Gastrocnemius medialis (tissue), 4 donors: ENCODE results near the gene TF. TPM values are rescaled to one million over a fixed set of nuclear protein-coding genes. Genes with fewer than 3 reads are reported as not detected.

Experiments
- ATAC-seq, 2 donors: fragments of 150-250 bp; one replicate each; pipeline ENCODE4 v1.9.1; 2016
- DNase-seq, 2 donors: peaks; one replicate each; pipeline ENCODE4 v3.0.0-alpha.2; 2019
- H3K27ac ChIP-seq, 4 donors: fragments of 200-600 bp; sonication (generic); 1 replicate in 1 of 4; 2 replicates in 3 of 4; pipeline ENCODE4 v1.5.1; 2016 to 2018; ENCODE audit warnings: mild to moderate bottlenecking in 2 of 4, moderate library complexity in 1 of 4
- H3K27me3 ChIP-seq, 3 donors: fragments of 200-600 bp; sonication (generic) in 2 of 3; 1 replicate in 1 of 3; 2 replicates in 2 of 3; pipeline versions ENCODE4 v1.5.1 to v1.6.0; 2016 to 2019; ENCODE audit warnings: mild to moderate bottlenecking in 1 of 3, moderate library complexity in 1 of 3
- H3K36me3 ChIP-seq, 2 donors: fragments of 200-600 bp; sonication (generic) in 1 of 2; one replicate each; pipeline ENCODE4 v1.5.1; 2017 to 2018
- H3K4me1 ChIP-seq, 2 donors: fragments of 200-600 bp; sonication (generic) in 1 of 2; one replicate each; pipeline ENCODE4 v1.5.1; 2016 to 2017; ENCODE audit warnings: mild to moderate bottlenecking in 2 of 2
- H3K4me3 ChIP-seq, 4 donors: fragments of 200-600 bp; sonication (generic) in 3 of 4; 1 replicate in 1 of 4; 2 replicates in 3 of 4; pipeline ENCODE4 v1.5.1; 2016 to 2019; ENCODE audit warnings: mild to moderate bottlenecking in 2 of 4
- H3K9me3 ChIP-seq, 3 donors: fragments of 200-600 bp; sonication (generic) in 2 of 3; 1 replicate in 1 of 3; 2 replicates in 2 of 3; pipeline ENCODE4 v1.5.1; 2016 to 2019
- POLR2A ChIP-seq, 2 donors: fragments of 450-650 bp; IDR thresholded peaks; one replicate each; pipeline ENCODE4 v1.6.1; 2017; ENCODE audit warnings: antibody characterized with exemption in 2 of 2, mild to moderate bottlenecking in 2 of 2, moderate library complexity in 2 of 2
- in situ Hi-C, 4 donors: fragments of 200-750 bp; cut with MboI; loops; one replicate each; pipeline versions ENCODE4 v1.15.0 to v1.8.0; 2017; ENCODE audit warnings: low sequenced_read_pairs in 4 of 4
- intact Hi-C: fragments of 100-400 bp; cut with DNase I; formaldehyde crosslinking; loops from one replicate; pipeline ENCODE4 v1.15.1; 2023; ENCODE audit warnings: low total_unique reads
- total RNA-seq, 4 donors: library from RNA; depleted of rRNA; stranded (reverse); fragments of >200 nt; gene quantifications; one replicate each; pipeline versions ENCODE4 v1.1.0 to v1.2.3, GENCODE V29; 2016
- TF ChIP-seq, protein P1 (sequence below), 5 experiments: fragments of 450-650 bp in 3 of 5; fragments of 200-600 bp in 2 of 5; sonication (generic) in 2 of 5; IDR thresholded peaks in 4 of 5; conservative IDR thresholded peaks in 1 of 5; 1 replicate in 4 of 5; 2 replicates in 1 of 5; pipeline ENCODE4 v1.5.1; 2016 to 2019; ENCODE audit warnings: antibody characterized with exemption in 5 of 5, mild to moderate bottlenecking in 3 of 5, moderate library complexity in 3 of 5

The TF gene
- total RNA-seq, 4 donors from 2014 or later: 2.8 to 11.5 (median 4.3) TPM; not detected in 1

DNA sequence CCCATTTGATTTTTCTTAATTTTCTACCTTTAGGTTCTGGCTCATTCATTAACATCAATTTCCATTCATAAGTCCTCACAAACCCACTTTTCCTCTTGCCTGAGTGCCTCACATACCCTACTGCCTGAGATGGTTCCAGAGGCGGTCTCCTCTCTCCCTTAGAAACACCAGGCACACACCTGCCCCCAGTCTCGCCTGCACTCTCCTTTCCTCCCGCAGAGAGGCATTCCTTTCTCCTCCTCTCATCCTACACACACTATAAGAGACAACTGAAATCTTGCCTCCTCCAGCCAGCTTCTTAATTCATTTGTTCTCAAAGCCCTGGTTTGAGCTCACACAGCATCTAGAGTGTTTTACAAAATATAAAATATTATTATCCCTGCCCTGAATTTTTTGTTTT lies 27.5 kb downstream of the TF start:
- in situ Hi-C loops (no loop called here), intact Hi-C loops (no loop called here)
- no peak for ATAC-seq
- no peaks in the 10 kb centered on the region for H3K4me1 ChIP-seq
- no peak for DNase-seq
- no peaks in the 10 kb centered on the region for H3K36me3 ChIP-seq
- no peaks in the 10 kb centered on the region for H3K27me3 ChIP-seq
- TF ChIP-seq POLR2A (IDR thresholded peaks at IDR 0.05): no peak
- TF ChIP-seq, protein P1, sequence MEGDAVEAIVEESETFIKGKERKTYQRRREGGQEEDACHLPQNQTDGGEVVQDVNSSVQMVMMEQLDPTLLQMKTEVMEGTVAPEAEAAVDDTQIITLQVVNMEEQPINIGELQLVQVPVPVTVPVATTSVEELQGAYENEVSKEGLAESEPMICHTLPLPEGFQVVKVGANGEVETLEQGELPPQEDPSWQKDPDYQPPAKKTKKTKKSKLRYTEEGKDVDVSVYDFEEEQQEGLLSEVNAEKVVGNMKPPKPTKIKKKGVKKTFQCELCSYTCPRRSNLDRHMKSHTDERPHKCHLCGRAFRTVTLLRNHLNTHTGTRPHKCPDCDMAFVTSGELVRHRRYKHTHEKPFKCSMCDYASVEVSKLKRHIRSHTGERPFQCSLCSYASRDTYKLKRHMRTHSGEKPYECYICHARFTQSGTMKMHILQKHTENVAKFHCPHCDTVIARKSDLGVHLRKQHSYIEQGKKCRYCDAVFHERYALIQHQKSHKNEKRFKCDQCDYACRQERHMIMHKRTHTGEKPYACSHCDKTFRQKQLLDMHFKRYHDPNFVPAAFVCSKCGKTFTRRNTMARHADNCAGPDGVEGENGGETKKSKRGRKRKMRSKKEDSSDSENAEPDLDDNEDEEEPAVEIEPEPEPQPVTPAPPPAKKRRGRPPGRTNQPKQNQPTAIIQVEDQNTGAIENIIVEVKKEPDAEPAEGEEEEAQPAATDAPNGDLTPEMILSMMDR (IDR thresholded peaks at IDR 0.05 in 4 of 5, conservative IDR thresholded peaks at IDR 0.05 in 1 of 5): no peak
- H3K9me3 ChIP-seq: no peaks in the 10 kb centered on the region
- no peak overlapping the region for H3K27ac ChIP-seq
- no peak overlapping the region for H3K4me3 ChIP-seq

DNA sequence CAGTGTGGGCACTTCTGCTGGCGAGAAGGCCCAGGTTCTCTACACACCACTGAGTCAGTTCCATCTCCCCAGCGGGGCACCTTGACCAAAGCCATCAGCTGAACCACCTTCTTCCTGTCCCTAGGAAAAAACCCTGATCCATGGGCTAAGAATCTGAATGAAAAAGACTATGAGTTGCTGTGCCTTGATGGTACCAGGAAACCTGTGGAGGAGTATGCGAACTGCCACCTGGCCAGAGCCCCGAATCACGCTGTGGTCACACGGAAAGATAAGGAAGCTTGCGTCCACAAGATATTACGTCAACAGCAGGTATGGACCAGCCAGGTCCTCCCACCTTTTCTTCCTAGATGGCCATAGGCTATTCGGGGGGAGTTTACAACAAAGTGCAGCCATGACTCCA lies 29.1 kb downstream of the TF start:
- intact Hi-C loops: no loop called here

DNA sequence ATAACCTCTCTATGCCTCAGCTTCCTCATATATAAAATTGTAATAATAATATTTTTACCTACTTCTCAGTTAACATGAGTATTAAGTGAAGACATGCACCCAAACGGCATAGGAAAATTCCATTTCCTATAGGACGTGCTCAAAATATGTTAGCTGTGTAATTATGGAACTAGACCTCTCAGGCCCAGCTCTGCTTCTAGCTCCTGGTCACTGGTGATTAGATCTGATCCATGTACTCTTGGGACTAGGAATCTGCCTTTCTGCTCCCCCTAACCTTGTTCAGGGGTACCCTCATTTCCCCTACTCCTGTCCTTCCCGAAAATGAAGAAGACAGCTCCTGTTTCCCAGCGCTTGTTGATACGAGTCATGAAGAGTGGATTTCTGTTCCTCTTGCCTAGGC lies 29.6 kb downstream of the TF start:
- intact Hi-C loops: no loop called here
- ATAC-seq: no peak

More for the DNA sequence above, 29.1 kb downstream of the TF start:
- no peaks in the 10 kb centered on the region for H3K9me3 ChIP-seq
- H3K4me3 ChIP-seq: no peak overlapping the region
- no peak overlapping the region for H3K27ac ChIP-seq
- H3K4me1 ChIP-seq: no peaks in the 10 kb centered on the region
- H3K27me3 ChIP-seq: no peaks in the 10 kb centered on the region
- in situ Hi-C loops: no loop called here
- DNase-seq (no peak), ATAC-seq (no peak)
- TF ChIP-seq, protein P1 (IDR thresholded peaks at IDR 0.05 in 4 of 5, conservative IDR thresholded peaks at IDR 0.05 in 1 of 5): no peak
- TF ChIP-seq POLR2A (IDR thresholded peaks at IDR 0.05): no peak
- H3K36me3 ChIP-seq: no peaks in the 10 kb centered on the region

DNA sequence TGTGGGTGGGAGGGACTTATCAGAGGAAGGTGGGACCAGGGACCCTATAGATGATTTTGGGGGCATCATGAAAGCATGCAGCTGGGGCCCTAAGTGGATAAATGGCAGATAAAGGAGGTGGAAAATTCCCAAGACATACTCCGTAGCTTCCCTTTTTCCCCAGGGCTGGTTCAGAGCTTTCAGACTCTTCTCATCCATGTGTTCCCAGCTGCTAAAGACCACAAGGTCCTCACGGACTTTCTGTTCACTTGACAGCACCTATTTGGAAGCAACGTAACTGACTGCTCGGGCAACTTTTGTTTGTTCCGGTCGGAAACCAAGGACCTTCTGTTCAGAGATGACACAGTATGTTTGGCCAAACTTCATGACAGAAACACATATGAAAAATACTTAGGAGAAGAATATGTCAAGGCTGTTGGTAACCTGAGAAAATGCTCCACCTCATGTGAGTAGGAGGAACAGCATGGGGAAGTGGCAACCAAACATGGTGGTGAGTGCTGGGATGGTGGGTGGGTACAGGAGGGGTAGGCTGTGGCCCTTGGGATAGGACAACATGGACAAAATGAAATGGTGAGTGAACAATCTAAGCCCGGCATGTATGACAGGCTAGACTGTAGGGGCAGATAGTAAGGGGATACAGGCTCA lies 30.7 kb downstream of the TF start:
- no peaks in the 10 kb centered on the region for H3K36me3 ChIP-seq
- H3K9me3 ChIP-seq: no peaks in the 10 kb centered on the region
- intact Hi-C loops (no loop called here), in situ Hi-C loops (no loop called here)
- TF ChIP-seq, protein P1 (IDR thresholded peaks at IDR 0.05 in 4 of 5, conservative IDR thresholded peaks at IDR 0.05 in 1 of 5): no peak
- no peak for TF ChIP-seq POLR2A (IDR thresholded peaks at IDR 0.05)
- DNase-seq (no peak), ATAC-seq (no peak)
- no peak overlapping the region for H3K4me3 ChIP-seq
- H3K4me1 ChIP-seq: no peaks in the 10 kb centered on the region
- no peaks in the 10 kb centered on the region for H3K27me3 ChIP-seq
- H3K27ac ChIP-seq: no peak overlapping the region

More for the DNA sequence above, 29.6 kb downstream of the TF start:
- no peaks in the 10 kb centered on the region for H3K27me3 ChIP-seq
- no peak for DNase-seq
- H3K4me1 ChIP-seq: no peaks in the 10 kb centered on the region
- H3K27ac ChIP-seq: no peak overlapping the region
- no peaks in the 10 kb centered on the region for H3K9me3 ChIP-seq
- no peaks in the 10 kb centered on the region for H3K36me3 ChIP-seq
- no peak overlapping the region for H3K4me3 ChIP-seq
- in situ Hi-C loops: no loop called here
- TF ChIP-seq, protein P1 (IDR thresholded peaks at IDR 0.05 in 4 of 5, conservative IDR thresholded peaks at IDR 0.05 in 1 of 5): no peak
- no peak for TF ChIP-seq POLR2A (IDR thresholded peaks at IDR 0.05)
